GM21528 (cell line): Measurements from ENCODE around the gene BGLAP.
"Not testable (repeated sequence)": the region's sequence is repeated elsewhere in the genome, so short reads cannot be mapped to it uniquely, and the experiment has no call there.

Experiments
- ATAC-seq: cut with Tn5 transposase; IDR thresholded peaks from one replicate; pipeline ENCODE4 v1.9.1; 2021; ENCODE audit warnings: mild to moderate bottlenecking, moderate library complexity; ENCODE audit not compliant: unreplicated experiment, low FRiP score

Gene BGLAP

DNA sequence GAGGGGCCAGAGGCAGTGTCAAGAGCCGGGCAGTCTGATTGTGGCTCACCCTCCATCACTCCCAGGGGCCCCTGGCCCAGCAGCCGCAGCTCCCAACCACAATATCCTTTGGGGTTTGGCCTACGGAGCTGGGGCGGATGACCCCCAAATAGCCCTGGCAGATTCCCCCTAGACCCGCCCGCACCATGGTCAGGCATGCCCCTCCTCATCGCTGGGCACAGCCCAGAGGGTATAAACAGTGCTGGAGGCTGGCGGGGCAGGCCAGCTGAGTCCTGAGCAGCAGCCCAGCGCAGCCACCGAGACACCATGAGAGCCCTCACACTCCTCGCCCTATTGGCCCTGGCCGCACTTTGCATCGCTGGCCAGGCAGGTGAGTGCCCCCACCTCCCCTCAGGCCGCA, at the start of gene BGLAP:
Gene BGLAP (plus strand): TSS at position 259 of the 400 bp plus-strand sequence. CDS start 48 bp downstream, at position 307.
- ATAC-seq, result no peak

DNA sequence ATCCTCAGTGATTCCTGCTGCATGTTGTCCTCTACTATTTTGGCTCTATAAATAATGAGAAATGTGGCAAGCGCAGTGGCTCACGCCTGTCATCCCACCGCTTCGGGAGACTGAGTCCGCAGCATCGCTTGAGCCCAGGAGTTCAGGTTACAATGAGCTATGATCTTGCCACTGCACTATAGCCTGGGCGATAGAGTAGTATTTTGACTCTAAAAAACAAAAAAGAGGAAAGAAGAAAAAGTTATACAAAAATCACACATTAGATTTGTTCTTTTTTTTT, 48.8 kb upstream of the BGLAP start:
- ATAC-seq, result no peak

DNA sequence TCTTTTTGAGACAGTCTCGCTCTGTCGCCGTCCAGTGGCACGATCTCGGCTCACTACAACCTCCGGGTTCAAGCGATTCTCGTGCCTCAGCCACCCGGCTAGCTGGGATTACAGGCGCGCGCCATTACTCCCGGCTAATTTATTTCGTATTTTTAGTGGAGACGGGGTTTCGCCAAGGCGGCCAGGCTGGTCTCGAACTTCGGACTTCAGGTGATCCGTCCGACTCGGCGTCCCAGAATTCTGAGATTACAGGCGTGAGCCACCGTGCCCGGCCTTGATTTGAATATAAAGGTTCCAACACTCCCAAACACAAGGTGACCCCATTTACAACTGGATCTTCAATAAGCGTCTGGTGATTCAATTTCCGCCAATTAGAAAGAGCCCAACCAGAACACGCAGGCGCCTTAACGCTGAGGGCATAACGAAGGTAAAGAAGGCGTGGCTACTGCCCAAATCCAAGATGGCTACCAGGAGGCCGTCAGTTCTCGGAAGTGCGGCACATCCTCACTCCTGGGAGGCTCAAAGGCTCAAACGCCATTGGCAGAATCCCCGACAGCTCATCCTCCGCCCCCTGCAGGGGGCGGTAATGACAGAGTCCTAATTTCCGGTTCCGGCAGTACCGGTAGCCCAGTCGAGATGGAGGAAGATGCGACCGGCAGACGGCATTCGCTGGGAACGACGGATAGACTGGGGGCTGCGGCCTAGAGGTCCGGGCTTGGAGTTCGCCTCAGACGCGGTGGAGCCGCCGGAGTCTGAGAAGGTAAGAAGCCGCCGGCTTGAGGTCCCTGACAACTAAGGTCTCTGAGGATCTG, 48.3 kb upstream of the BGLAP start, which contains the start of gene SLC25A44:
Gene SLC25A44 (plus strand): TSS at position 617 of the 812 bp plus-strand sequence. CDS start 5,744 bp downstream, outside the sequence.
- ATAC-seq, result peak; percentile 87

DNA sequence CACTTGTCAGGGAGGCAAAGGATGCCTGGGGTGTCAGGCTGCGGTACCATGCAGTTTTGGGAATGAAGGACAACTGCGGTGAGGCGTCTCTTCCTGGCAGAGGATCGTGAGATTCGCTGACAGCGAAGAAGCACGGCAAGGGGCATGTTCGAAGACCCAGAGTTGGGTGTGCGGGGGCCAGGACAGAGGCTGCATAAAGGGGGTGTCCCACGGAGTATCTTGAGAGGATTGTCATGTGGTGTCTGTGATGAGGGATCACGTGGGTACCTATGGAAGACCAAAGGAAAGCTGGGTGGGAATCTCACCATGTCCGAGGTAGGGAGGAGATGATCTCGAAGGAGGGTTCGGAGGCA, 47.7 kb upstream of the BGLAP start:
- peak; percentile 7 for ATAC-seq

DNA sequence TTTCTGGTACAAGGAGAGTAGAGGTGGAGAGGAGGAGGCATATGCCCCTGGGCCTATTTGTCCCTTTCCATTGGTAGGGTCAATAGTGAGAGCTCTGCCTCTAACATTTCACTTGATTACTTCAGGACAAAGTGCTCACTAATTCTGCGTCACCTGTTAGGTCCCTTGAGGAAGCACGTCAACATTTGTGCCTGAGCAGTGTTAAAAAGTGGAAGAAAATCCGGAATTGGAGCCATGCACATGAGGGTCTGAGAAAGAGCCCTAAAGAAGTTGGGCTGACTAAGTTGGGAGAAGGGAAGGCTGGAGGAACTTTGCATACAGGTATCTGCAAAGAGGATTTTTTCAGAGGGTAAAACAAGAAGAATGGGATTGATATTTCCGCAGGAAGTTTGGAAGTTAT, 46.1 kb upstream of the BGLAP start:
- ATAC-seq, result no peak

DNA sequence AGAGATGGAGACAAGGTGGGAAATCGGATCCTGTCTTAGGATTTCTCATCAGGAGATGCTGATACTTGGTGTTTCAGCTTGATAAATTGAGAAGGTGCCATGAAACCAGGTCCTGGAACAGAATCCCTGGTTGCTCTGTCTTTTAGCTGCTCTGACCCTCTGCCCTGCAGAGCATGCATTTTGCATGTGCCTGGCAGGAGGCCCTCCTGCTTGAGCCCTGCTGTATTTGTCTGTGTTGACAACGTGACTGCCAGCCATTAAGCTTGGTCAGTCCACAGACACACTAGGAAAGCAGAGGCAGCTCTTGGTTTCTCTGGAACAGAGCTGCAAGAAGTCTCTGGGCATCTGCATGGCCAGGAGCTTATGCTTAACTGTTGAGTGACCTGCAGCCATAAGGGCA, 45.5 kb upstream of the BGLAP start:
- no peak for ATAC-seq

DNA sequence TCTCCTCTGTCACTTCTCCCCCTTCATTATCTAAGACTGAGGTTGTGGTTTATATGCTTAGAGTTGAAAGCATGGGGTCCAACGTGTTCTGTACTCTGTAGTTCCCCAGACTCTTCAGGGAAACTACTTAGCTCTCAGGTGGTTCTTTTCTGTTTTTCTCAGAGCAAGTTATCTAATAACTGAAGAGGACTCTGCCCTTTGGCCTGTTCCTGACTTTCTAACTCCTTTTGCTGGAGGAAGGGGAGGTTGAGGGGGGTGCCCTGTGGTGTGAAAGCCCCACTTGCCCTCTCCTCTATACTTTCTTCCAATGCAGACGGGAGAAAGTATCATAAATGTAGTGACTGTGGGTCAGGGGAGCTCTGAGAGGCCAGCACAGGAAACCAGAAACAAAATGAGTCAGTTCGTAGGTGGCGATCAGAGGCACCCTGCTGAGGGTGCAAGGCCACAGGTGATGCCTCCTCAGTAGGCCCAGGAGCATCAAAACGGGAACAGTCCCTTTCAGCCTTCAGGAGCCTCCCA, 43.1 kb upstream of the BGLAP start:
- ATAC-seq, result no peak

DNA sequence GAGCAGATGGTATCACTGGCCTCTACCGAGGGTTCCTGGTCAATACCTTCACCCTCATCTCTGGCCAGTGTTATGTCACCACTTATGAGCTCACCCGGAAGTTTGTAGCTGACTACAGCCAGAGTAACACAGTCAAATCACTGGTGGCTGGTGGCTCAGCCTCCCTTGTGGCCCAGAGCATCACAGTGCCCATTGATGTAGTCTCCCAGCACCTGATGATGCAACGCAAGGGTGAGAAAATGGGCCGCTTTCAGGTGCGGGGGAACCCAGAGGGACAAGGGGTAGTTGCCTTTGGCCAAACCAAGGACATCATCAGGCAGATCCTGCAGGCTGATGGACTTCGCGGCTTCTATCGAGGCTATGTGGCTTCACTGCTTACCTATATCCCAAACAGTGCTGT, 41.9 kb upstream of the BGLAP start:
- ATAC-seq, result no peak

DNA sequence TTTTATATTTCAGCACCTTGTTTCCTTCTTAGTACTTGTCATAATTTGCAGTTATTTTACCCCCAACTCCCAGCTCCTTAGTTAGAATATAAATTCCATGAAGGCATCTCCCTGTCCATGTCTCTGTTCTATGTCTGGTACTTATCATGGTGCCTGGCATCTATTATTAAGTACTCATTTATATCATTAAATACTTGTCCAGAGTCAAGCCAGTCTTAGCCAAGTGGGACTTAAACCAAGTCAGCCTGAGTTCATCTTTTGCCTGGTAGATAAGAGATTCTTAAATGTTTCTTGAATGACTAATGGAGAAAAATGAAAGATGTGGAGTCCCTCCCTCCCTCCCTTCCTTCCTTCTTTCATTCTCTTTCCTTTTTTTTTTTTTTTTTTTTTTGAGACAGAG, 38.7 kb upstream of the BGLAP start:
- no peak for ATAC-seq

DNA sequence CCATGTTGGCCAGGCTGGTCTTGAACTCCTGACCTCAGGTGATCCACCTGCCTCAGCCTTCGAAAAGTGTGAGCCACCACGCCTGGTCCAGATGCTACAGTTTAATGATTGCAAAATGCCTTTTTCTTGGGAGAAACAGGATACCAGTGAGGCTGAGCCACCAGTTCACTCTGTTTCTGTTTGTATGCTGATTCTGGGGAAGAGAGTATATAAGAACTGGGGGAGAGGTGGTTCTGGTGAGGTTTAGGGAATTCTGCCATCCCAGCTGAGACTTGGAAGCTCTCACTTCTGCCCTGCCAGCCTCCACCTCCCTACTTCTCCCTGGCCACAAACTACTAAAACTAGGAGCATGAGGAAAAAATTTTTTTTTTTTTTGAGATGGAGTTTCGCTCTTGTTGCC, 37.3 kb upstream of the BGLAP start:
- no peak for ATAC-seq

DNA sequence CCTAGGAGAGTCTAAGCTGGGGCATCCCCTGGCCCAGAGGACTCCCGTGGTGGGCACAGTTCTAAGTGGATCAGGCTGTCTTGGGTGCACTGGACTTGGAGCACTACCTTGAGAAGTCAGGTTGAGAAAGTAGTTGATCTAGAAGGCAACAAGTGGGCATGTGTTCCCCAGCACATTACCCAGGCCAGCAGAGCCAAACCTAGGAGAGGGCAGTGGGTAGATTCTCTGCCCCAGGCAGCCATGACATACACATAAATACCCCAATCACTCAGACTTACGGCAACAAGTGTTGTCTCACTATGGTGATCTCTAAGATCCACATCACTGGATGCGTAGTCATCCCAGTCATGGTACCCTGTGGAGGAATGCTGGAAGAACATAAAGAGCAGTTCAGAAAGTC, 30.7 kb upstream of the BGLAP start:
- no peak for ATAC-seq

DNA sequence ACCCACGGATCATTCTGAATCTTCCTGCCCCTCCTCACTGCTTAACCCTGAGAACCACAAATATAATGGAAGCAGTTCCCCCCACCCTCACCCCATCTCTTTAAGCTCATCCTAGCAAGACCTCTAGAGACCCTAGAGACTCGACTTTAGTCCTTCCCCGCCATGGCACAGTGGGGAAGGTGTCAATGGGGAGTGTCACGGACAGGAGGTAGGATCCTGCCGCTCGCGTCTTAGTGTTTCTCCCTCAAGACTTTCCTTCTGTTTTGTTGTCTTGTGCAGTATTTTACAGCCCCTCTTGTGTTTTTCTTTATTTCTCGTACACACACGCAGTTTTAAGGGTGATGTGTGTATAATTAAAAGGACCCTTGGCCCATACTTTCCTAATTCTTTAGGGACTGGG, 29.9 kb upstream of the BGLAP start:
- no peak for ATAC-seq

DNA sequence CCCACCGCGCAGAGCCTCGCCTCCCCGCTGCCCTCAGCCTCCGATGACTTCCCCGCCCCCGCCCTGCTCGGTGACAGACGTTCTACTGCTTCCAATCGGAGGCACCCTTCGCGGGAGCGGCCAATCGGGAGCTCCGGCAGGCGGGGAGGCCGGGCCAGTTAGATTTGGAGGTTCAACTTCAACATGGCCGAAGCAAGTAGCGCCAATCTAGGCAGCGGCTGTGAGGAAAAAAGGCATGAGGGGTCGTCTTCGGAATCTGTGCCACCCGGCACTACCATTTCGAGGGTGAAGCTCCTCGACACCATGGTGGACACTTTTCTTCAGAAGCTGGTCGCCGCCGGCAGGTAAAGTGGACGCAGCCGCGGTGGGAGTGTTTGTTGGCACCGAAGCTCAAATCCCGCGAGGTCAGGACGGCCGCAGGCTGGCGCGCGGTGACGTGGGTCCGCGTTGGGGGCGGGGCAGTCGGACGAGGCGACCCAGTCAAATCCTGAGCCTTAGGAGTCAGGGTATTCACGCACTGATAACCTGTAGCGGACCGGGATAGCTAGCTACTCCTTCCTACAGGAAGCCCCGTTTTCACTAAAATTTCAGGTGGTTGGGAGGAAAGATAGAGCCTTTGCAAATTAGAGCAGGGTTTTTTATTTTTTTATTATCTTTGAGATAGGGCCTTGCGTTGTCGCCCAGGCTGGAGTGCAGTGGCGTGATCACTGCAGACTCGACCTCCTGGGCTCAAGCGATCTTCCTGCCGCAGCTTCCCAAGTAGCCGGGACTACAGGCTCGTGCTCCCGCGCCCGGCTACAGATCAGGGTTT, 28.9 kb upstream of the BGLAP start, which contains the start of gene PMF1:
Gene PMF1 (plus strand): TSS at position 175 of the 811 bp plus-strand sequence. CDS start 9 bp downstream, at position 184.
- ATAC-seq, result peak; percentile 87

DNA sequence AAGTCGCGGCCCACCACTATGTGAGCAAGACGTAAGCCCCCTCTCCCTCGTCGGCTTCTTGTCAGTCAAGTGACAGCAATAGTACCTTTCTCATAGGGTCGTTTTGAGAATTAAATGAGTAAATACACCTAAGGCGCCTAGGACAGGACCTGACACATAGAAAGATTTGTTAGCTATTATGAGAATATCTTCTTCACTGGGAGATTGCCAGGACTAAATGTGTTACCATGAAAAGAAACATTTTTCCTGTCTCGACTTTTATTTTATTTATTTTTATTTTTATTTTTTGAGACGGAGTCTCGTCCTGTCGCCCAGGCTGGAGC, 28.4 kb upstream of the BGLAP start:
- no peak for ATAC-seq

DNA sequence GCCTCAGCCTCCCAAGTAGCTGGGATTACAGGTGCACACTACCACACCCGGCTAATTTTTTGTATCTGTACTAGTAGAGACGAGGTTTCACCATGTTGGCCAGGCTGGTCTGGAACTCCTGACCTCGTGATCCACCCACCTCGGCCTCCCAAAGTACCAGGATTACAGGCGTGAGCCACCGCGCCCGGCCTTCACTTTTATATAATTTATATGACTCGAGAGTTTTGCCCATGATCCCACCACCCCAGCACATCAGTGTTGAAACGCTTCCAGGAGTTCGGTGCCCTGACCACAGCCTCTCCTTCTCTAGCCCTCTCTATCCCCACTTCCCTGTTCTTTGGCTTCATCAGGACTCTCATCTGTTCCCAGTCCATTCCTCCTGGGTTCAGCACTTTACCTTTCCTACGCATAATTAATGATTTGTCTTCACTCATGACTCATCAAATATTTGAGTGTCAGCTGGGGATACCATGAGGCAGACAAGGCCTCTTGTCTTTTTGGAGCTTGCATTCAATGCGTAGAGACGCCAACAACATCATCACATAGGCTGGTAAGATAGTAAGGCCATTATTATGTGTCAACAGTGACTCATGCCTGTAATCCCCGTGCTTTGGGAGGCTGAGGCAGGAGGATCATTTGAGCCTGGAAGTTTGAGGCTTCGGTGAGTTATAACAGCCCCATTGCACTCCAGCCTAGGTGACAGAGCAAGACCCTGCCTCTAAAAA, 27.8 kb upstream of the BGLAP start:
- no peak for ATAC-seq

DNA sequence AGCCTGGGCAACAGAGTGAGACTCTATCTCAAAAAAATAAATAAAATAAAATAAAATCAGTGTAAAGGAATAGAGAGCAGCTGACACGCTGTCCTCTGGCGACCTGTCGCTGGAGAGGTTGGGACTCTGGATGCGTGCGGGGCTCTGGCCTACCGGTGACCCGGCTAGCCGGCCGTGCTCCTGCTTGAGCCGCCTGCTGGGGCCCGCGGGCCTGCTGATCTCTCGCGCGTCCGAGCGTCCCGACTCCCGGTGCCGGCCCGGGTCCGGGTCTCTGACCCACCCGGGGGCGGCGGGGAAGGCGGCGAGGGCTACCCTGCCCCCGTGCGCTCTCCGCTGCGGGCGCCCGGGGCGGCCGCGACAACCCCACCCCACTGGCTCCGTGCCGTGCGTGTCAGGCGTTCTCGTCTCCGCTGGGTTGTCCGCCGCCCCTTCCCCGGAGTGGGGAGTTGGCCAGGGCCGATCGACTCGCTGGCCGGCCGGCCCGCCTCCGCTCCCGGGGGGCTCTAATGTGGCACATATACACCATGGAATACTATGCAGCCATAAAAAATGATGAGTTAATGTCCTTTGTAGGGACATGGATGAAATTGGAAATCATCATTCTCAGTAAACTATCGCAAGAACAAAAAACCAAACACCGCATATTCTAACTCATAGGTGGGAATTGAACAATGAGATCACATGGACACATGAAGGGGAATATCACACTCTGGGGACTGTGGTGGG, 25.5 kb upstream of the BGLAP start:
- not testable (repeated sequence) for ATAC-seq

DNA sequence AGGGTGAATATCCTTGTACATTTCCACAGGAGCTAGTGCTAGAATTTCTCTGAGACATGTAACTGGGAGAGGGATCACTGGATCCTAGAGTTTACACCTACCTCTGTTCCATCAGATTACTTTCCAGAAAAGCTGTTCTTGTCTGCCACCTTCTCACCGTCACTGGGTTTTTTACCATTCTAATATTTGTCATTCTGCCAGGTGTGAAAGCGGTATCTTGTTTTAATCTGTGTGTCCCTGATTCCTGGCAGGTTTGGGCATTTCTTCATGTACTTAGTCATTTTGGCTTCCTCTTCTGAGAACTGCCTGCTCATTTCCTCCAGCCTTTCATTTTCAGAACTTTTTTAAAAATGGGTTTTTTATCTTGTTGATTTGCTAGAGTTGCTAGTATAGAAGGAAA, 24.1 kb upstream of the BGLAP start:
- ATAC-seq, result no peak

DNA sequence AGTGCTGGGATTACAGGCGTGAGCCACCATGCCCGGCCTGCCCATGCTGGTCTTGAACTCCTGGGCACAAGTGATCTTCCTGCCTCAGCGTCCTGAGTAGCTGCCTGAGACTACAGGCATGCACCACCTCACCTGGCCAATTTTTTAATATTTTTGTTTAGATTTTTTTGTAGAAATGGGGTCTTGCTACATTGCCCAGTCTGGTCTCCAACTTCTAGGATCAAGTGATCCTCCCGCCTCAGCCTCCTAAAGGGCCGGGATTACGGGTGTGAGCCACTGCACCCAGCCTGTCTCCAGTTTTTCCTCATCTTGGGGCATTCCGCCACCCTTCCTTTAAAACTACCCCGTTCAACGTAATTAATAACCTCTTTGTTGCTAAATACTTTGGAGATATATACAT, 21.8 kb upstream of the BGLAP start:
- no peak for ATAC-seq

DNA sequence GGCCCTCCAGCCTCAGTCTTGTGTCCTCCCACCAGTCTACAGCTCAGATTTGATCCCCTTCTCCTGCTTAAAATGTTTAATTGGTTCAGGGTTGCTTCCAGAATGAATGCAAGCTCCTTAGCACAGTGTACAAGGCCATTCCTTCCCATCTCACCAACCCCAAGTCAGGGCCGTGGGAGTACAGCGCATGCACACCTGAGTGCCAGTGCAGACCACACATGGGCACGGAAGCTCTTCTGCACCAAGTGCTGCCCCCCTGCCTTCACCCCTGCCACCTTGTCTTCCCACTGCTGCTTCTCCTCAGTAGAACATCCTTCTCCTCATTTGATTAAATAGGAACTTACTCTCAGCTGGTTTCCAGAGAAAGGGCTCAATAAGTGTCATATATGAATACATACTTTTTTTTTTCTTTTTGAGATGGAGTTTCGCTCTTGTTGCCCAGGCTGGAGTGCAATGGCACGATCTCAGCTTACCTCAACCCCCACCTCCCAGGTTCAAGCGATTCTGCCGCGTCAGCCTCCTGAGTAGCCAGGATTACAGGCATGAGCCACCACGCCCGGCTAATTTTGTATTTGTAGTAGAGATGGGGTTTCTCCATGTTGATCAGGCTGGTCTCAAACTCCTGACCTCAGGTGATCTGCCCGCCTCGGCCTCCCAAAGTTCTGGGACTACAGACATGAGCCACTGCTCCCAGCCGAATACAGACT, 19.8 kb upstream of the BGLAP start:
- no peak for ATAC-seq

DNA sequence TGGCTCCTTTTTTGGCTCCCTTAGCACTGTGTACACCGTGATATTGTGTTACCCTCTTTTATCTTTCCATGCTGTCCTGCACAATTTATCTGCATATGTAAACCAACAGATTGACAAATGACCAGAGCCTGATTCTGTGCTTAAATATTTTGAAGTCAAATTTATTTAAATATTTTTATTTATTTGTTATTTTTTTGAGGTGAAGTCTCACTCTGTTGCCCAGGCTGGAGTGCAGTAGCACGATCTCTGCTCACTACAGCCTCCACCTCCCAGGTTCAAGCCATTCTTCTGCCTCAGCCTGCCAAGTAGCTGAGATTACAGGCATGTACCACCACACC, 16.3 kb upstream of the BGLAP start:
- peak; percentile 8 for ATAC-seq
